B cell (primary cell): ENCODE measurements around the gene SKIDA1. TPM values are rescaled to one million over a fixed set of nuclear protein-coding genes. Genes with fewer than 3 reads are reported as not detected.

Experiments used
- ATAC-seq: fragments of 200-7000 bp; cut with Tn5 transposase; one replicate; pipeline ENCODE4 v1.10.0; 2021; ENCODE audit warnings: low read depth, mild to moderate bottlenecking, moderate number of reproducible peaks, moderate library complexity
- CTCF ChIA-PET: fragments of 350-600 bp; sonication (Branson Sonifier 250); formaldehyde crosslinking; loops from one replicate; lab custom pipeline; 2021; ENCODE audit warnings: antibody characterized with exemption, inconsistent platforms; lab: Charles Lee
- POLR2A ChIA-PET: fragments of 350-600 bp; sonication (Branson Sonifier 250); formaldehyde crosslinking; loops from one replicate; lab custom pipeline; 2021; ENCODE audit warnings: antibody characterized with exemption; lab: Charles Lee
- DNase-seq: peaks from one replicate; pipeline ENCODE4 v3.0.0; 2013
- H2AFZ ChIP-seq: 2 replicates; pipeline ENCODE4 v1.6.1; 2012; ENCODE audit warnings: mild to moderate bottlenecking, low read depth, low read length; ENCODE audit not compliant: insufficient read depth, poor library complexity, severe bottlenecking
- H3K27ac ChIP-seq, 2 donors: 1 replicate in 1 of 2; 2 replicates in 1 of 2; pipeline ENCODE4 v1.5.1; 2012 to 2013; ENCODE audit warnings: low read length in 2 of 2, mild to moderate bottlenecking in 2 of 2, moderate library complexity in 1 of 2
- H3K27me3 ChIP-seq, 4 experiments: fragments of 200-600 bp in 1 of 4; sonication (generic) in 1 of 4; replicated peaks in 1 of 4; 1 replicate in 2 of 4; 2 replicates in 2 of 4; pipeline versions ENCODE4 v1.6.1 to v1.7.0; 2013 to 2016; ENCODE audit warnings: low read length in 3 of 4, mild to moderate bottlenecking in 2 of 4, mixed read lengths in 1 of 4, moderate library complexity in 1 of 4; ENCODE audit not compliant: insufficient read depth in 4 of 4, control insufficient read depth in 3 of 4; ENCODE audit errors: control extremely low read depth in 1 of 4
- H3K36me3 ChIP-seq, 2 experiments: replicated peaks in 1 of 2; 1 replicate in 1 of 2; 2 replicates in 1 of 2; pipeline versions ENCODE4 v1.6.1 to v1.7.1; 2013; ENCODE audit warnings: low read length in 1 of 2; ENCODE audit not compliant: insufficient read depth in 2 of 2, control insufficient read depth in 1 of 2; ENCODE audit errors: control extremely low read depth in 1 of 2, extremely low read depth in 1 of 2
- H3K4me1 ChIP-seq, 2 donors: fragments of 200-600 bp in 1 of 2; sonication (generic) in 1 of 2; 1 replicate in 1 of 2; 2 replicates in 1 of 2; pipeline versions ENCODE4 v1.5.1 to v1.6.1; 2013 to 2017; ENCODE audit warnings: low read length in 2 of 2; ENCODE audit not compliant: control insufficient read depth in 2 of 2, insufficient read depth in 2 of 2
- H3K4me2 ChIP-seq: replicated peaks from 2 replicates; pipeline ENCODE3; 2012; ENCODE audit warnings: mild to moderate bottlenecking, low read depth, low read length; ENCODE audit not compliant: poor library complexity, severe bottlenecking
- H3K4me3 ChIP-seq, 5 experiments: fragments of 200-600 bp in 1 of 5; sonication (generic) in 1 of 5; 1 replicate in 3 of 5; 2 replicates in 2 of 5; pipeline versions ENCODE4 v1.5.1 to v1.7.0; 2011 to 2016; ENCODE audit warnings: low read length in 4 of 5, mild to moderate bottlenecking in 4 of 5, low read depth in 2 of 5, control low read depth in 1 of 5, moderate library complexity in 1 of 5; ENCODE audit not compliant: insufficient read depth in 1 of 5; ENCODE audit errors: control extremely low read depth in 1 of 5, extremely low read depth in 1 of 5
- H3K79me2 ChIP-seq: fragments of 200-600 bp; sonication (generic); one replicate; pipeline ENCODE4 v1.6.0; 2016; ENCODE audit warnings: low read length; ENCODE audit not compliant: control insufficient read depth, insufficient read depth
- H3K9ac ChIP-seq: fragments of 200-600 bp; sonication (generic); 2 replicates; pipeline ENCODE4 v1.6.1; 2017; ENCODE audit warnings: mild to moderate bottlenecking, low read length, moderate library complexity
- H3K9me3 ChIP-seq, 3 donors: one replicate each; pipeline versions ENCODE4 v1.6.1 to v1.7.1; 2013; ENCODE audit warnings: low read length in 2 of 3; ENCODE audit not compliant: control insufficient read depth in 2 of 3, insufficient read depth in 1 of 3; ENCODE audit errors: control extremely low read depth in 1 of 3
- H4K20me1 ChIP-seq: 2 replicates; pipeline ENCODE4 v1.6.0; 2012; ENCODE audit warnings: mild to moderate bottlenecking, low read length; ENCODE audit not compliant: insufficient read depth, control insufficient read depth, poor library complexity, severe bottlenecking
- H3K27ac Mint-ChIP-seq: one replicate; pipeline ENCODE4 v1.8.0; 2021; ENCODE audit warnings: mixed read lengths
- H3K27me3 Mint-ChIP-seq: one replicate; pipeline ENCODE4 v1.8.0; 2021; ENCODE audit warnings: mixed read lengths
- H3K4me1 Mint-ChIP-seq: one replicate; pipeline ENCODE4 v1.8.0; 2021; ENCODE audit warnings: mixed read lengths
- H3K4me3 Mint-ChIP-seq: one replicate; pipeline ENCODE4 v1.8.0; 2021; ENCODE audit warnings: mixed read lengths
- H3K9me3 Mint-ChIP-seq: one replicate; pipeline ENCODE4 v1.8.0; 2022; ENCODE audit warnings: mixed read lengths; ENCODE audit not compliant: insufficient read depth
- CTCF ChIP-seq: fragments of 200-600 bp; IDR thresholded peaks from one replicate; pipeline ENCODE4 v1.8.0; 2022; ENCODE audit warnings: antibody characterized with exemption, mild to moderate bottlenecking
- EZH2 ChIP-seq: IDR thresholded peaks from 2 replicates; pipeline ENCODE4 v1.6.1; 2012; ENCODE audit warnings: borderline replicate concordance, low read depth, mild to moderate bottlenecking, moderate library complexity, low read length; ENCODE audit not compliant: insufficient read depth, poor library complexity, severe bottlenecking
- WGBS: methylation state at CpG from one replicate; pipeline ENCODE4 v1.1.5; 2013; ENCODE audit warnings: missing lambda C conversion rate; ENCODE audit not compliant: insufficient coverage; 5-methylcytosine and 5-hydroxymethylcytosine counted together
- intact Hi-C: fragments of 100-400 bp; cut with micrococcal nuclease; formaldehyde crosslinking; loops from one replicate; pipeline ENCODE4 v1.10.0; 2022
- polyA plus RNA-seq: library from polyadenylated mRNA; depleted of rRNA; stranded (reverse); fragments of >200 nt; gene quantifications from 2 replicates; pipeline ENCODE4 v1.2.3, GENCODE V29; 2012
- total RNA-seq, 2 donors: library from RNA; stranded (reverse); fragments of 120-200 nt in 1 of 2; gene quantifications; 1 replicate in 1 of 2; 2 replicates in 1 of 2; pipeline versions ENCODE4 v1.2.3 to v1.2.4, GENCODE V29; 2013 to 2022

The SKIDA1 gene
- total and polyA plus RNA-seq, 2 donors (not counting 1 experiment from before 2014, with no cell fraction given), result 0.06 to 0.10 TPM

DNA sequence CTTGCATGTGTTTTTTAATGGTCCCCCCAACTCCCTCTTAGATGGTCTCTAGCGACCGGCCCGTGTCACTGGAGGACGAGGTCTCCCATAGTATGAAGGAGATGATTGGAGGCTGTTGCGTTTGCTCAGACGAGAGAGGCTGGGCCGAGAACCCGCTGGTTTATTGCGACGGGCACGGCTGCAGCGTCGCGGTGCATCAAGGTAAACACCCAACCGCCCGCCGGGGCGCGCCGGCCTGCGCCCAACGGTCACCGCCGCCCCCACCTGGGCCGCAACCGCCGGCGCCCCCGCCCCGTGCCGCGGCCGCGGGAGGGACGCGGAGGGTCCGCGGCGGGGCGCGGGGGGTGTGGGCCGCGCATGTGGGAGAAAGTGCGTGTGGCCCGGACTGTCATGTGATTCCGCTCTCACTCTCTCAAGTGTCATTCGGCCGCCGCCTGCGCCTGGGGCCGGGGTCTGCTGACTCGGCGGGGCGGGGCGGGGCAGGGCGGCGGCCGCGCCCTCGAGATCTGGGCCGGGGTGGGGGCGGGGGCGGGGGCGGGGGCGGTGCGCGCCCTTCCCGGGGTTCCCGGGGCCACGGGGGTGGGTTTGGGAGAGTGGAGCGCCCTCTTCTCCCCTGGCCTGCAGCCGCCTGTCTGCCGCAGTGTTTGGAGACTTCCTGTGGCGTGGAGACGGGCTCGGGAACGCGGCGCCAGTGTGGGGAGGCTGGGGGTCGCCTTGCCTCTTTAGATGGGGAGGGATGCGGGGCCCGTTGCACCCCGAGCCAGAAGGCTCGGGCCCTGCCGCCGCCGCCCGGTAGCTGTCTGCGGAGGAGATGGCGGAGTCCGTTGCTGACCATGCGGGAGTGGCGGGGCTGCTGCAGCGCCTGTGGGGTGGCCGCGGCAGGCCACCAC lies 9.4 kb upstream of the SKIDA1 start:
- Histone ChIP-seq H3K79me2 (peaks cover 10% of the 10 kb centered on the region), H2AFZ (peak overlapping the region; percentile 95), H3K9me3 (no peaks in the 10 kb centered on the region), H3K4me2 (peak overlapping the region; percentile 87), H3K27ac (peak overlapping the region; percentile 48 to 49), H3K36me3 (peaks cover 4 to 17% of the 10 kb centered on the region in 2 experiments), H4K20me1 (no peaks in the 10 kb centered on the region), H3K27me3 (peaks cover 0 to 5% (median 0%) of the 10 kb centered on the region in 4 experiments), H3K4me3 (peak overlapping the region; percentile 54 to 98 (median 78)), H3K9ac (peak overlapping the region; percentile 89), H3K4me1 (peaks cover 12 to 16% of the 10 kb centered on the region in 2 donors)
- Mint-ChIP-seq H3K4me3 (peak overlapping the region; percentile 94), H3K4me1 (peaks cover 17% of the 10 kb centered on the region), H3K9me3 (no peaks in the 10 kb centered on the region), H3K27me3 (no peaks in the 10 kb centered on the region), H3K27ac (peak overlapping the region; percentile 85)
- peak; percentile 75 for DNase-seq
- 4% methylated on average over 69 of the region's 96 CpGs for WGBS
- intact Hi-C loops, result loop anchor here (1.0 to 10.0 kb wide), 3 partner anchors 468 to 1180 kb away; partner anchors contain the start of genes DNAJC1 and PIP4K2A
- CTCF ChIA-PET, result interaction anchor here (1.2 kb wide), 1 partner anchor 16 kb away, joined by 3 read pairs; no protein-coding TSS in a partner anchor
- POLR2A ChIA-PET, result no interaction called here
- TF ChIP-seq EZH2 (no peak), CTCF (no peak)
- peak; percentile 6 for ATAC-seq
